Heart left ventricle (tissue), 13 donors: ENCODE results near the gene HS3ST2.

Experiments
- POLR2A ChIP-seq, 2 donors: fragments of 450-650 bp; IDR thresholded peaks; one replicate each; pipeline ENCODE4 v1.6.1; 2017; ENCODE audit warnings: antibody characterized with exemption in 2 of 2, mild to moderate bottlenecking in 2 of 2, moderate library complexity in 2 of 2
- TF ChIP-seq, protein P1 (sequence below), 12 donors: fragments of 200-600 bp; sonication (generic) in 4 of 12; IDR thresholded peaks; one replicate each; pipeline versions ENCODE4 v1.5.0 to v1.8.0; 2018 to 2022; ENCODE audit warnings: antibody characterized with exemption in 12 of 12, mild to moderate bottlenecking in 5 of 12
- donor health status: ischemic (EF 13 %, LVEDD 7.1; RV severe dilation, severe dysfunction).
- donor health status: DM: no; HTN: yes; CAD: no.
- donor health status: DM: no; HTN: no; CAD: no.
- donor health status: ischemic (EF 25% LVEDD 6.9; RV normal size, moderate dysfunction).
- donor health status: ischemic (EF 25% LVEDD 5.7; RV mildly dilated, moderate dysfunction).
- donor health status: ischemic (EF 35%, LVEDD 5.7; RV mildly dilated, moderate dysfunction).
- donor health status: nonischemic (EF 11% LVEDD 7.7; RV severe dilation, severe dysfunction).
- donor health status: DM: yes; HTN: yes; CAD: no.
- donor health status: PGD.
- donor health status: ischemic (EF 29% LVEDD 5.4; RV normal size, mild dysfunction).
- donor health status: nonischemic (EF 23%, LVEDD 6.1; RV moderate dilation, normal function).

DNA sequence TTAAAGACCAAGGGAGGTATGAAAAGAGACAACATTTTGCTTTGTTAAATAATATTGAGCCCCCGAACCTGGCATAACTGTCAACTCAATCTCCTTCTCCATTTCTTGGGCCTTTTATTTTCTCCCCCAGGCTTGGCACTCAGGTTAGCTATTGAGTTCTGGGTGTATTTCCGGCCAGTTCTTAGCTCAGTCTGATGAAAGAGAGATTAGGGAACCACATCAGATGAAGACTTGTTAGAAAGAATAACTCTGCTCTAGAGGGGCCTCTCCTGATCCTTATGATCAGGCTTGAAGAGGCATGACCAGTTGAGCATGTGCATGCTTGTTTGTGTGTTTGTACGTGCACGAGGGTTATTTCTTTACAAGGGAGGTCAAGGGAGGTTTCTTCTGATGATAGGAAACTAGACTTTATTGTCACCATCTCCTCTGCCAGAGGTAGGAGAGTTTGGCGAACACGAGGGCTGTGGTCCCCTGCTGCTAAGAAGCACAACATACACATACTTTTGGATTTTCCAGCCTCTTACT is 29.2 kb upstream of the HS3ST2 start:
- TF ChIP-seq, protein P1, sequence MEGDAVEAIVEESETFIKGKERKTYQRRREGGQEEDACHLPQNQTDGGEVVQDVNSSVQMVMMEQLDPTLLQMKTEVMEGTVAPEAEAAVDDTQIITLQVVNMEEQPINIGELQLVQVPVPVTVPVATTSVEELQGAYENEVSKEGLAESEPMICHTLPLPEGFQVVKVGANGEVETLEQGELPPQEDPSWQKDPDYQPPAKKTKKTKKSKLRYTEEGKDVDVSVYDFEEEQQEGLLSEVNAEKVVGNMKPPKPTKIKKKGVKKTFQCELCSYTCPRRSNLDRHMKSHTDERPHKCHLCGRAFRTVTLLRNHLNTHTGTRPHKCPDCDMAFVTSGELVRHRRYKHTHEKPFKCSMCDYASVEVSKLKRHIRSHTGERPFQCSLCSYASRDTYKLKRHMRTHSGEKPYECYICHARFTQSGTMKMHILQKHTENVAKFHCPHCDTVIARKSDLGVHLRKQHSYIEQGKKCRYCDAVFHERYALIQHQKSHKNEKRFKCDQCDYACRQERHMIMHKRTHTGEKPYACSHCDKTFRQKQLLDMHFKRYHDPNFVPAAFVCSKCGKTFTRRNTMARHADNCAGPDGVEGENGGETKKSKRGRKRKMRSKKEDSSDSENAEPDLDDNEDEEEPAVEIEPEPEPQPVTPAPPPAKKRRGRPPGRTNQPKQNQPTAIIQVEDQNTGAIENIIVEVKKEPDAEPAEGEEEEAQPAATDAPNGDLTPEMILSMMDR (IDR thresholded peaks at IDR 0.05) = no peak
- TF ChIP-seq POLR2A (IDR thresholded peaks at IDR 0.05) = no peak
